HepG2 (cell line): Measurements from ENCODE around the gene KLRK1. TPM values are rescaled to one million over a fixed set of nuclear protein-coding genes. Genes with fewer than 3 reads are reported as not detected.

Experiments used
- ATAC-seq: fragments of 200-7000 bp; cut with Tn5 transposase; 3 replicates; pipeline ENCODE4 v1.9.1; 2020; ENCODE audit warnings: mild to moderate bottlenecking, moderate library complexity
- BruUV-seq: library from RNA; stranded (reverse); fragments of 400-500 nt; replicated peaks from 2 replicates; lab custom pipeline; 2021; lab: Mats Ljungman, UMichigan
- CTCF ChIA-PET: fragments of 300-600 bp; formaldehyde crosslinking; extraction: SDS; loops from one replicate; lab custom pipeline; 2021; ENCODE audit warnings: low total read pairs, inconsistent platforms, low intra/inter-chr PET ratio; lab: Yijun Ruan, JAX
- POLR2A ChIA-PET: fragments of 350-600 bp; sonication (Branson Sonifier 250); formaldehyde crosslinking; loops from one replicate; lab custom pipeline; 2020; ENCODE audit warnings: antibody characterized with exemption, inconsistent platforms; lab: Yijun Ruan, JAX
- DNase-seq: peaks from one replicate; pipeline ENCODE4 v3.0.0-alpha.2; 2015; ENCODE audit warnings: low spot score
- FAIRE-seq: peaks from 3 replicates; lab custom pipeline; 2011; peaks lifted over from hg19 to GRCh38; lab: Jason Lieb, UNC
- H2AFZ ChIP-seq: one replicate; pipeline ENCODE4 v1.6.1; 2011; ENCODE audit warnings: low read length, inconsistent platforms
- H3K27ac ChIP-seq: fragments of 300-600 bp; 3 replicates; pipeline ENCODE4 v1.8.0; 2011; ENCODE audit warnings: mixed run types, mild to moderate bottlenecking, mixed read lengths, low read length, inconsistent platforms; ENCODE audit not compliant: insufficient read depth; ENCODE audit errors: extremely low read length
- H3K27me3 ChIP-seq, 2 experiments: fragments of 200-600 bp in 1 of 2; 2 replicates in 1 of 2; 3 replicates in 1 of 2; pipeline versions ENCODE4 v1.6.0 to v1.8.0; 2011; ENCODE audit warnings: low read length in 2 of 2, mild to moderate bottlenecking in 2 of 2, moderate library complexity in 2 of 2, inconsistent platforms in 1 of 2; ENCODE audit not compliant: insufficient read depth in 2 of 2, control insufficient read depth in 1 of 2
- H3K36me3 ChIP-seq, 2 experiments: fragments of 200-600 bp in 1 of 2; replicated peaks in 1 of 2; 2 replicates in 1 of 2; 3 replicates in 1 of 2; pipeline versions ENCODE4 v1.5.1 to v1.8.0; 2011; ENCODE audit warnings: low read length in 2 of 2, inconsistent platforms in 1 of 2; ENCODE audit not compliant: insufficient read depth in 2 of 2, control insufficient read depth in 1 of 2
- H3K4me1 ChIP-seq: 2 replicates; pipeline ENCODE4 v1.5.1; 2012; ENCODE audit warnings: low read length, inconsistent platforms; ENCODE audit not compliant: insufficient read depth
- H3K4me2 ChIP-seq: 2 replicates; pipeline ENCODE4 v1.6.0; 2011; ENCODE audit warnings: low read depth, low read length, inconsistent platforms
- H3K4me3 ChIP-seq, 3 experiments: fragments of 200-600 bp in 1 of 3; sonication (generic), shearing (Covaris generic) in 1 of 3; replicated peaks in 1 of 3; 2 replicates each; pipeline ENCODE4 v1.5.1; 2011 to 2016; ENCODE audit warnings: low read length in 3 of 3, inconsistent platforms in 2 of 3, low read depth in 2 of 3, mild to moderate bottlenecking in 2 of 3, control low read depth in 1 of 3, mixed read lengths in 1 of 3; ENCODE audit not compliant: insufficient read depth in 1 of 3
- H3K79me2 ChIP-seq: one replicate; pipeline ENCODE4 v1.6.1; 2011; ENCODE audit warnings: low read length, inconsistent platforms; ENCODE audit not compliant: insufficient read depth
- H3K9ac ChIP-seq: 2 replicates; pipeline ENCODE4 v1.6.0; 2011; ENCODE audit warnings: mild to moderate bottlenecking, low read depth, low read length, inconsistent platforms; ENCODE audit not compliant: insufficient read depth
- H3K9me3 ChIP-seq: 2 replicates; pipeline ENCODE4 v1.5.1; 2012; ENCODE audit warnings: mild to moderate bottlenecking, low read length
- H4K20me1 ChIP-seq: 2 replicates; pipeline ENCODE4 v1.6.0; 2011; ENCODE audit warnings: inconsistent platforms, mild to moderate bottlenecking, low read length, moderate library complexity; ENCODE audit not compliant: insufficient read depth
- ARNTL ChIP-seq: sonication (generic); formaldehyde crosslinking; IDR thresholded peaks from 2 replicates; pipeline ENCODE4 v1.4.0; 2020; ENCODE audit warnings: mild to moderate bottlenecking, missing genetic modification reagents
- ELF1 ChIP-seq: sonication (generic); formaldehyde crosslinking; IDR thresholded peaks from 2 replicates; pipeline ENCODE4 v1.4.0; 2020; ENCODE audit warnings: missing genetic modification reagents
- JUND ChIP-seq: sonication (generic); formaldehyde crosslinking; IDR thresholded peaks from 2 replicates; pipeline ENCODE4 v1.8.0; 2022; ENCODE audit warnings: mild to moderate bottlenecking, missing genetic modification reagents
- KDM3A ChIP-seq: IDR thresholded peaks from 2 replicates; pipeline ENCODE4 v1.6.1; 2018; ENCODE audit warnings: low read depth, missing compliant biosample characterization
- MATR3 ChIP-seq: sonication (generic); formaldehyde crosslinking; IDR thresholded peaks from 2 replicates; pipeline ENCODE4 v1.4.0; 2020; ENCODE audit warnings: missing genetic modification reagents
- PHF5A ChIP-seq: IDR thresholded peaks from one replicate; pipeline ENCODE4 v1.6.1; 2018; ENCODE audit warnings: low read depth, missing genetic modification reagents; ENCODE audit not compliant: unreplicated experiment
- POGK ChIP-seq: sonication (generic); formaldehyde crosslinking; conservative IDR thresholded peaks from 2 replicates; pipeline ENCODE4 v1.8.0; 2022; ENCODE audit warnings: mild to moderate bottlenecking, moderate library complexity, missing genetic modification reagents
- RBFOX2 ChIP-seq: fragments of 200-400 bp; formaldehyde crosslinking; IDR thresholded peaks from 2 replicates; pipeline ENCODE4 v1.6.1; 2017; ENCODE audit warnings: low read depth, mild to moderate bottlenecking, low read length
- SALL2 ChIP-seq: sonication (generic); formaldehyde crosslinking; IDR thresholded peaks from 2 replicates; pipeline ENCODE4 v1.8.1; 2023; ENCODE audit warnings: mild to moderate bottlenecking, missing genetic modification reagents, inconsistent platforms
- SKIL ChIP-seq: sonication (generic); formaldehyde crosslinking; IDR thresholded peaks from 2 replicates; pipeline ENCODE4 v1.8.0; 2022; ENCODE audit warnings: missing genetic modification reagents, mild to moderate bottlenecking, moderate library complexity, borderline replicate concordance
- TOE1 ChIP-seq: sonication (generic); formaldehyde crosslinking; IDR thresholded peaks from 2 replicates; pipeline ENCODE4 v1.4.0; 2020; ENCODE audit warnings: mild to moderate bottlenecking, missing genetic modification reagents
- ZFY ChIP-seq: sonication (generic); formaldehyde crosslinking; IDR thresholded peaks from 2 replicates; pipeline ENCODE4 v1.4.0; 2020; ENCODE audit warnings: missing genetic modification reagents
- ZNF24 ChIP-seq: fragments of 450-650 bp; IDR thresholded peaks from 2 replicates; pipeline ENCODE4 v1.6.1; 2017; ENCODE audit warnings: antibody characterized with exemption, mild to moderate bottlenecking
- ZNF253 ChIP-seq: sonication (generic); formaldehyde crosslinking; IDR thresholded peaks from 2 replicates; pipeline ENCODE4 v1.8.0; 2022; ENCODE audit warnings: mild to moderate bottlenecking, missing genetic modification reagents, borderline replicate concordance
- ZNF3 ChIP-seq: IDR thresholded peaks from 2 replicates; pipeline ENCODE4 v1.7.0; 2017; ENCODE audit warnings: inconsistent platforms
- ZNF543 ChIP-seq: sonication (generic); formaldehyde crosslinking; IDR thresholded peaks from 2 replicates; pipeline ENCODE4 v1.4.0; 2020; ENCODE audit warnings: mild to moderate bottlenecking, missing genetic modification reagents
- ZSCAN9 ChIP-seq: IDR thresholded peaks from 2 replicates; pipeline ENCODE4 v1.6.1; 2016; ENCODE audit warnings: borderline replicate concordance
- in situ Hi-C: cut with HindIII; loops from 2 replicates; pipeline ENCODE4 v1.10.0; 2017; ENCODE audit warnings: low pct_unique_long_range_greater_than_20kb; ENCODE audit not compliant: extremely low pct_ligation_motif_present
- intact Hi-C: fragments of 100-400 bp; cut with micrococcal nuclease; formaldehyde crosslinking; loops from one replicate; pipeline ENCODE4 v1.10.0; 2022; ENCODE audit not compliant: unreplicated experiment
- polyA plus RNA-seq, 8 experiments: library from polyadenylated mRNA; depleted of rRNA in 3 of 8; stranded (reverse) in 7 of 8; unstranded in 1 of 8; fragments of >200 nt; fragmentation: Illumina TruSeq in 4 of 8; extraction: Trizol in 4 of 8; gene quantifications; 2 replicates each; pipeline versions ENCODE4 v1.2.1 to v1.2.3, GENCODE V29; 2011 to 2016; ENCODE audit warnings: low read depth in 4 of 8, missing spikeins in 1 of 8, mixed read lengths in 1 of 8; ENCODE audit not compliant: insufficient read depth in 1 of 8
- total RNA-seq, 5 experiments: library from RNA; depleted of rRNA; stranded (reverse); fragments of >200 nt; fragmentation: Illumina TruSeq; extraction: Trizol; gene quantifications; 2 replicates each; pipeline ENCODE4 v1.2.3, GENCODE V29; 2016; ENCODE audit warnings: low read depth in 1 of 5

KLRK1 gene
- total and polyA plus RNA-seq, 2 of the 13 experiments (the other 11 are each of a cell fraction or from before 2014, with no cell fraction given) = not detected

GRCh38 chr12:10400829-10401228, 11.0 kb upstream of the KLRK1 start:
- FAIRE-seq (no peak), ATAC-seq (no peak), DNase-seq (no peak)
- CTCF ChIA-PET = no interaction called here
- H3K4me1 ChIP-seq = peaks cover 5% of the 10 kb centered on the region
- H3K36me3 ChIP-seq = no peaks in the 10 kb centered on the region
- H3K27me3 ChIP-seq = no peaks in the 10 kb centered on the region
- H3K4me2 ChIP-seq = no peak overlapping the region
- H4K20me1 ChIP-seq = no peaks in the 10 kb centered on the region
- BruUV-seq = no TSS peak
- H2AFZ ChIP-seq = no peak overlapping the region
- POLR2A ChIA-PET = no interaction called here
- no peak overlapping the region for H3K27ac ChIP-seq
- no peak overlapping the region for H3K9ac ChIP-seq
- no peak overlapping the region for H3K4me3 ChIP-seq
- TF ChIP-seq ZNF543 (CRISPR knock-in tag) = no peak
- TF ChIP-seq ZSCAN9 (CRISPR knock-in tag) = no peak
- no peak for TF ChIP-seq ZNF3 (CRISPR knock-in tag)
- TF ChIP-seq ELF1 (CRISPR knock-in tag) = no peak
- no peak for TF ChIP-seq RBFOX2
- TF ChIP-seq KDM3A (CRISPR knock-in tag) = no peak
- TF ChIP-seq ZNF24 = no peak
- TF ChIP-seq TOE1 (CRISPR knock-in tag) = no peak
- no peak for TF ChIP-seq ZFY (CRISPR knock-in tag)
- no peak for TF ChIP-seq POGK (CRISPR knock-in tag)
- no peak for TF ChIP-seq ARNTL (CRISPR knock-in tag)
- TF ChIP-seq PHF5A (CRISPR knock-in tag) = no peak
- no peak for TF ChIP-seq MATR3
- TF ChIP-seq SALL2 (CRISPR knock-in tag) = no peak
- TF ChIP-seq SKIL (CRISPR knock-in tag) = no peak
- TF ChIP-seq ZNF253 (CRISPR knock-in tag) = no peak
- no peak for TF ChIP-seq JUND (CRISPR knock-in tag)
- H3K79me2 ChIP-seq = no peaks in the 10 kb centered on the region
- intact Hi-C loops (no loop called here), in situ Hi-C loops (no loop called here)
- no peaks in the 10 kb centered on the region for H3K9me3 ChIP-seq
